ENCODE measurements around the gene WDR37.

GRCh38 chr10:1153805-1154351 is 97.7 kb downstream of the WDR37 start:
- TF ChIP-seq CTCF (IDR thresholded peaks at IDR 0.05) (no peak), ZFX (IDR thresholded peaks at IDR 0.05; ENCODE audit: borderline replicate concordance) (no peak)
